ENCODE results near the gene RXRA.

- TF ChIP-seq REST (IDR thresholded peaks at IDR 0.05; ENCODE audit: insufficient read depth in 1 of 2, low read depth in 2 of 2, low read length in 2 of 2) (no peak), POLR2AphosphoS5 (IDR thresholded peaks at IDR 0.05; ENCODE audit: low read depth, low read length) (no peak)
Observed at GRCh38 chr9:134390537-134390936, 64.3 kb downstream of the RXRA start.
